Gastroesophageal sphincter (tissue), 4 donors: ENCODE results near the gene TMEM63A. TPM values are rescaled to one million over a fixed set of nuclear protein-coding genes. Genes with fewer than 3 reads are reported as not detected.

Source experiments
- ATAC-seq: fragments of 150-250 bp; one replicate; pipeline ENCODE4 v1.9.1; 2016; ENCODE audit warnings: mild to moderate bottlenecking, moderate library complexity
- H3K27ac ChIP-seq, 4 donors: fragments of 200-600 bp; sonication (generic) in 3 of 4; 1 replicate in 3 of 4; 2 replicates in 1 of 4; pipeline ENCODE4 v1.5.1; 2016 to 2019
- H3K27me3 ChIP-seq: fragments of 200-600 bp; sonication (generic); one replicate; pipeline ENCODE4 v1.5.1; 2019
- H3K36me3 ChIP-seq, 2 donors: fragments of 200-600 bp; sonication (generic); one replicate each; pipeline ENCODE4 v1.5.1; 2019; ENCODE audit warnings: control low read depth in 1 of 2
- H3K4me1 ChIP-seq, 3 donors: fragments of 200-600 bp; sonication (generic); 1 replicate in 2 of 3; 2 replicates in 1 of 3; pipeline ENCODE4 v1.5.1; 2016 to 2019; ENCODE audit warnings: control low read depth in 2 of 3
- H3K4me3 ChIP-seq, 2 donors: fragments of 200-600 bp; sonication (generic); one replicate each; pipeline ENCODE4 v1.5.1; 2019; ENCODE audit warnings: mild to moderate bottlenecking in 1 of 2, moderate library complexity in 1 of 2
- H3K9me3 ChIP-seq, 3 donors: fragments of 200-600 bp; sonication (generic); one replicate each; pipeline ENCODE4 v1.5.1; 2017 to 2019; ENCODE audit warnings: control low read depth in 2 of 3
- CTCF ChIP-seq, 4 experiments: fragments of 200-600 bp in 2 of 4; fragments of 450-650 bp in 2 of 4; sonication (generic) in 1 of 4; IDR thresholded peaks; one replicate each; pipeline ENCODE4 v1.5.1; 2017 to 2019; ENCODE audit warnings: antibody characterized with exemption in 4 of 4, mild to moderate bottlenecking in 2 of 4, moderate library complexity in 2 of 4
- EP300 ChIP-seq: sonication (generic); formaldehyde crosslinking; IDR thresholded peaks from one replicate; pipeline ENCODE4 v1.6.1; 2017; ENCODE audit warnings: antibody characterized with exemption, mild to moderate bottlenecking
- POLR2A ChIP-seq, 2 donors: fragments of 450-650 bp; IDR thresholded peaks; one replicate each; pipeline ENCODE4 v1.6.1; 2017; ENCODE audit warnings: antibody characterized with exemption in 2 of 2, mild to moderate bottlenecking in 2 of 2, moderate library complexity in 1 of 2
- POLR2AphosphoS5 ChIP-seq: sonication (generic); formaldehyde crosslinking; IDR thresholded peaks from one replicate; pipeline ENCODE4 v1.6.1; 2017; ENCODE audit warnings: antibody characterized with exemption
- WGBS, 2 donors: methylation state at CpG; one replicate each; pipeline ENCODE4 v1.1.5; 2018; ENCODE audit warnings: low coverage in 1 of 2; 5-methylcytosine and 5-hydroxymethylcytosine counted together
- total RNA-seq, 4 donors: library from RNA; depleted of rRNA; stranded (reverse); fragments of >200 nt; gene quantifications; one replicate each; pipeline ENCODE4 v1.1.0, GENCODE V29; 2016

TMEM63A gene
- total RNA-seq, 4 donors from 2014 or later = 10.9 to 55.9 (median 23.8) TPM

GRCh38 chr1:225915538-225915991 lies 33.4 kb upstream of the TMEM63A start:
- Histone ChIP-seq H3K4me3 (no peak overlapping the region), H3K4me1 (peaks cover 0 to 26% (median 4%) of the 10 kb centered on the region in 3 donors), H3K27me3 (no peaks in the 10 kb centered on the region), H3K9me3 (no peaks in the 10 kb centered on the region), H3K36me3 (peaks cover 0 to 75% of the 10 kb centered on the region in 2 donors), H3K27ac (no peak overlapping the region)
- WGBS, 2 donors = 70 to 73% methylated on average over 2 of the region's 7 CpGs
- TF ChIP-seq POLR2AphosphoS5 (no peak), CTCF (IDR thresholded peaks at IDR 0.05) (no peak), EP300 (no peak), POLR2A (IDR thresholded peaks at IDR 0.05) (no peak)
- no peak for ATAC-seq

GRCh38 chr1:225914947-225915346 lies 32.8 kb upstream of the TMEM63A start:
- Histone ChIP-seq H3K4me1 (peaks cover 0 to 19% (median 4%) of the 10 kb centered on the region in 3 donors), H3K9me3 (no peaks in the 10 kb centered on the region), H3K4me3 (no peak overlapping the region), H3K36me3 (peaks cover 0 to 69% of the 10 kb centered on the region in 2 donors), H3K27me3 (no peaks in the 10 kb centered on the region), H3K27ac (no peak overlapping the region)
- no peak for ATAC-seq
- 66 to 70% methylated on average over 6 of the region's 6 CpGs for WGBS, 2 donors
- TF ChIP-seq POLR2A (IDR thresholded peaks at IDR 0.05) (no peak), CTCF (IDR thresholded peaks at IDR 0.05) (no peak), POLR2AphosphoS5 (no peak), EP300 (no peak)

GRCh38 chr1:225914391-225914790 lies 32.2 kb upstream of the TMEM63A start:
- Histone ChIP-seq H3K4me1 (peaks cover 0 to 14% (median 2%) of the 10 kb centered on the region in 3 donors), H3K4me3 (no peak overlapping the region), H3K27ac (no peak overlapping the region), H3K27me3 (no peaks in the 10 kb centered on the region), H3K9me3 (no peaks in the 10 kb centered on the region), H3K36me3 (peaks cover 0 to 63% of the 10 kb centered on the region in 2 donors)
- TF ChIP-seq POLR2A (IDR thresholded peaks at IDR 0.05) = no peak
- TF ChIP-seq POLR2AphosphoS5 = no peak
- TF ChIP-seq CTCF (IDR thresholded peaks at IDR 0.05) = no peak
- TF ChIP-seq EP300 = no peak
- 60 to 83% methylated on average over 1 to 4 of the region's 6 CpGs for WGBS, 2 donors
- no peak for ATAC-seq

- Histone ChIP-seq H3K27me3 (no peaks in the 10 kb centered on the region), H3K36me3 (peaks cover 0 to 35% of the 10 kb centered on the region in 2 donors), H3K9me3 (no peaks in the 10 kb centered on the region), H3K4me3 (no peak overlapping the region), H3K4me1 (peaks cover 0 to 12% (median 0%) of the 10 kb centered on the region in 3 donors), H3K27ac (no peak overlapping the region)
- peak; percentile 87 for ATAC-seq
- peak in 3 of 4 experiments; percentile 91 to 98 (median 91) for TF ChIP-seq CTCF (IDR thresholded peaks at IDR 0.05)
- no peak for TF ChIP-seq POLR2A (IDR thresholded peaks at IDR 0.05)
- 53 to 100% methylated on average over 3 to 9 of the region's 53 CpGs for WGBS, 2 donors
These were observed 29.3 kb upstream of the TMEM63A start for GRCh38 chr1:225911191-225912130.
